GM21737 (cell line): ENCODE measurements around the gene NBPF1.
"Not testable (repeated sequence)": the region's sequence is repeated elsewhere in the genome, so short reads cannot be mapped to it uniquely, and the experiment has no call there.

Experiments used
- ATAC-seq: cut with Tn5 transposase; IDR thresholded peaks from one replicate; pipeline ENCODE4 v1.9.1; 2021; ENCODE audit warnings: mild to moderate bottlenecking, moderate library complexity; ENCODE audit not compliant: unreplicated experiment

Gene NBPF1

DNA sequence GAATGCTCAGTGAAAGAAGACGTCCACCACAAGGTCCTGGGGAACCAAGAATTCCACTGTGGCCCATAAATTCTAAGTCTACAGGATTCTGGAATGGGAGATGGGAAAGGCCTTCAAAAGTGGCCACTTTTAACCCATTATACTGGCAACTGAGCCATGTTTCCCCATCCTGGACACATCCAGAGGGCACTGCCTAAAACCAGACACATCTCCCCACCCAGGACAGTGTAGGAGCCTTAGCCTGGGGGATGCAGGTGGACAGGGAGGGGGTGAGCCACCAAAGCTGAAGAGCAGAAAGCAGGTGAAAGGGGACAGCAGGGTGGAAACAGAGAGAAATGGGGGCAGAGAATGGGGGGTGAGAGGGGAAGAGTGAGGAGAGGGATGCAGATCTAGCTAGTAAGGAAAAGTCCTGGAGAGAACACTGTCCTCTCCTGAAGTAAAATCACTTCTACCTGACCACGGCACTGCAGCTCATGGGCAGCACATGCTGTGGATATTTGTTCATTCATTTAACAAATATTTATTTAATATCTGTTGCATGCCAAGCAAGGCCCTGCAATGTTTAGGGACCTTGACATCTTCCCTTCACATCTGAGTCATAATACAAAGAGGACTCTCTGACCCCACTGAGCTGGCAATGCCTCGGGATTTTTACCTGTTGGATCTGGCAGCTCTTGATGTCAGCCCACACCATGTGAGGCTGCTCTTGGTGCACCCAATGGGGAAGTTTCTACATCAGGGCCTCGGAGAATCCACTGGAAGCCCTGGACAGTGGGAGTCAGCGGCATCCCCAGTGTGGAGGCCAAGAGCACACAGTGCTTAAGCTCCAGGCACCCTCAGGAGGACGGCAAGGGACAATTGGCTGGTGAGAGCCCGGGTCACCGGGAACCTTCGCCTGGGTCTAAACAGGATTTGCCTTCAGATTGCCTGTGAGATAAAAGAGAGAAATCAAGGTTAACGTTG lies 5.2 kb downstream of the NBPF1 start:
- not testable (repeated sequence) for ATAC-seq

DNA sequence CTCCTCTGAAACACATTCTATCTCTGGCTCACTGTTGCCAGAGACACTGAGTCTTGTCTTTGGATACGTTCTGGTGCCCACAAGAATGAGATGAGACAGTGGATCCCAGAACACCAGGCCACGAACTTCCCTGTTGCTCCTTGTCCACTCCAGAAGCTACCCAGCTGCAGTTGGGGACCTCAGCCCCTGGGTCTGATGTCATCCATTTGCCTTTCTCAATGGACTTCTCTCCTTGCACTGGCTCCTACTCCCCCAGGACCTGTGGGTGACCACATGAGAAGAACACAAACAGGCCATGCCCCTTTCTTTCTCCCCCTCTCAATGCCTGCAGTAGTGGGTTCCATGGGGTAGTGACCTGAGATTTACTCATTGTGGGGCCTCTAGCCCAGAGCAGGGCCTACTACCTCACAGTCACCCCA lies 5.9 kb downstream of the NBPF1 start:
- no peak for ATAC-seq

DNA sequence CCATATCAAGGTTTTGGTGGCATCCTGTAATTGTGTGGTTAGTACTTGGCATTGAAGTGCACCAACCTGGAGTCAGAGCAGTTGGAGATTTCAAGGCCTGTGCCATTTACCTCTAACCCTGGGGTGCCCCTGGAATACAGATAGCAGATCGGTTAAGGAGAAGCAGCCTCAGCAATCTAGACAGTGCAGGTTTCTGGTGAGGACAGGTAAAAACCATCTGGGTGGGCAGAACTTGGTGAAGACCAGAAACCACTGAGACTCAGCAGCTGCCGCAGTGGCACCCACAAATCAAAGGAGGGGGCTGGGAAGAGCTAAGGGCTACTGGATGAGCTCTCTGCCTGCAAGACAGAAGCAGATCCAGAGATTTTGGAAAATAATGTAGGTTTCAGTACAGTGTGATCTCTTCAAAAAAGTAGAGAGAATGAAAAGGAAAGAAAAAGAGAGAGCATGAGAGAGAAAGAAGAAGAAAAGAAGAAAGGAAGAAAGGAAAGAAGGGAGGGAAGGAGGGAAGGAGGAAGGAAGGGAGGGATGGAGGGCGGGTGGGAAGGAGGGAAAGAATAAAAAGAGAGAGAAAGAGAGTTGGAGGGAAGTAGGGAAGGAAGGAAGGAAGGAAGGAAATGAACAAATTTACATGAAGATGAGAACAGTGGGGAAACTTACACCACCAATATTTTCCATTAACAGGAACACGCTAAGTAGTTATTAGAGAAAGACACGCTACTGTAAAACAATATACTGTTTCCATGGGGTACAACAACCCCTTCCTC lies 6.5 kb downstream of the NBPF1 start:
- ATAC-seq = not testable (repeated sequence)

DNA sequence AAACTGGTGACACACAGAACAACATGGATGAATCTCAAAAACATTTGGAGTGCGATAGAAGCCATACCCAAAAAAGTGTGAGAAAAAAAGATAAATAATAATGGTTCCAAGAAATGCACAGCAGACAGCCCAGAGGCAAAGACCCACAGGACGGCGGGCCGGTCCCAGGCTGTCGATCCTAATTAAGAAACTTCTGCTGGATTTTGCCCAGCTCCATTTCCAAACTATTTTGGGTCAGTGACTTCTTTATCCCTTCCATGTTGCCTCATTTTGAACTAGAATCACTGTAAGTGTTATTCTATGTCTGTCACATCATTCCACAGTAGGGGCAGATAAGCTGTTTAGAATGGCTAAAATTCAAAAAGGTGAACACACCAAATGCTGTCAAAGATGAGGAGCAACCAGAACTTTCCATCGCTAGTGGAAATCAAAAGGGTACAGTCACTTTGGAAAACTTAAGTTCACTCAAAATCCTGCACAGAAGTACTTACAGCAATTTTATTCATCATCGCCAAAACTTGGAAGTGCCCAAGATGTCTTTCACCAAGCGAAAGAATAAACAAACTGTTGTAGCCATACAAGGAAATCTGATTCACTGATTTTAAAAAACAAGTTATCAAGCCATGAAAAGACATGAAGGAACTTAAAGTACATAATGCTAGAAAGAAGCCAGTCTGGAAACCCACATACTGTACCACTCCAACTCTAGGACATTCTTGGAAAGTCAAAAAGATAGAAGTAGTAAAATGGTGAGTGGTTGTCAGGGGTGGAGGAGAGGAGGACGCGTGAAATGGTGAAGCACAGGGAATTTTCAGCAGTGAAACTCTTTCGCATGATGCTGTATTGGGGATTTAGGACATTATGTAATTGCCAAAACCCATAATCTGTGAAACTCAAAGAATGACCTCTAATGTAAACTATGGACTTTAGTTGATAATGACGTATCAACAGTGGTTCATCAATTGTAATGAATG lies 7.5 kb downstream of the NBPF1 start:
- ATAC-seq = no peak

DNA sequence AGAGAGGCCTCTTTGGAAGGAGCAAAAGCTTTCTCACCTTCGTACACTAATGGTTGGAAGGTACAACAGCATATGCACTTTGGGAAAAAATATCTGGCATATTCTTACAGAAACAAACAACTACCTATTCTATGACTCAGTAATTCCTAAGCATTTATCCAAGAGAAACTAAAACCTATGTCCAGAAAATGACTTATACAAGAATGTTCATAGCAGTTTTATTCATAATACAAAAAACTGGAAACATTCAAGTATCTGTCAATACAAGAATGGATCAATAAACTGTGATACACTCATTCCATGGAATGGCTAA lies 8.2 kb downstream of the NBPF1 start:
- ATAC-seq = no peak

DNA sequence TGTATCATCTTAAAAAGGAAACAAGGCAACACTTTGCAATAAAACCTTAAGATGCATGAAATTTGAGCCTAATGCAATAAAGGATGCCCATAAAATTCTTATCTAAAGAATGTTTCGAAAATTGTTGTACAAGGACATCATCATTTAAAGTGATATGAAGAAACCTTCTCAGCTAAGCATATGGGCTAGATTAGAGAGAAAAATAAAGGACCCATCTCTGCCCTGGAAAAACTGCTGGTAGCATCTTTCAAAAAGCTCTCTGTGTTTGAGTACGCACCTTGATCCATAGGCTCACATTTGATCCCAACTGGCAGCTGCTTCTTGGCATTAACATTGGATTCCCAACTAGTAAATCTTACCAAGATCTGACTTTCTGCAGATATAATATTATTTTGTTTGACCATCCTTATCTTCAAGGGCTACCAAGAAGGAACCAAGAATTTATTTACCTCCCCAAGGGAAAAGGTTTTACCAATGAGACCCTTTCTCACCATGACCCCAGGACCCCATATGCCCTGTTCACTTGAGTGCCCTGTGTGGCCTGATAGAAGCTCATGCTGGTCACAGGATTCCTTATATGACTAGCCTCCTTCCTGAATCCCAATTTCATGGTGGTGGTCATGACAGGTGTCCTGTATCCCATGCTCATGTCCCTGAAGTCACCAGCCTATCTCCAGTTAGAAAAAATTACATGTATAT lies 8.7 kb downstream of the NBPF1 start:
- ATAC-seq = not testable (repeated sequence)

DNA sequence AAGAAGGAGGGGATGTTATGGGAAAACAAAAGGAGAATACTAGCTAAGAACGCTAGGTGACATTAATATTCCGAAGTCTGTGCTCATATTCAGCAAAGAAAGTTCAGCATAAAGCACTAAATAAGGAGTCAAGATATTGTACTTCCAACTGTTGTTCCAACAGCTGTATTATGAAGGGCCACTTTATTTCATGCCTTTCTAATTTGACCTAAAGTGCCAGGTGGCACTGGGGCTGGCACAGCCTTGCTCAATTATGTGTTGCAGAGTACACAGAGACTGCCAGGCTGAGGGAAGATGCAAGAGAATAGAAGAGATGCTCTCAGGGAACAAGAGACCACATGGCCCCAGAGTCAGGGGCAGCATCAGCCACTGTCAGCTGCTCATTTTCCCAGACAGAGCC lies 9.7 kb downstream of the NBPF1 start:
- not testable (repeated sequence) for ATAC-seq

DNA sequence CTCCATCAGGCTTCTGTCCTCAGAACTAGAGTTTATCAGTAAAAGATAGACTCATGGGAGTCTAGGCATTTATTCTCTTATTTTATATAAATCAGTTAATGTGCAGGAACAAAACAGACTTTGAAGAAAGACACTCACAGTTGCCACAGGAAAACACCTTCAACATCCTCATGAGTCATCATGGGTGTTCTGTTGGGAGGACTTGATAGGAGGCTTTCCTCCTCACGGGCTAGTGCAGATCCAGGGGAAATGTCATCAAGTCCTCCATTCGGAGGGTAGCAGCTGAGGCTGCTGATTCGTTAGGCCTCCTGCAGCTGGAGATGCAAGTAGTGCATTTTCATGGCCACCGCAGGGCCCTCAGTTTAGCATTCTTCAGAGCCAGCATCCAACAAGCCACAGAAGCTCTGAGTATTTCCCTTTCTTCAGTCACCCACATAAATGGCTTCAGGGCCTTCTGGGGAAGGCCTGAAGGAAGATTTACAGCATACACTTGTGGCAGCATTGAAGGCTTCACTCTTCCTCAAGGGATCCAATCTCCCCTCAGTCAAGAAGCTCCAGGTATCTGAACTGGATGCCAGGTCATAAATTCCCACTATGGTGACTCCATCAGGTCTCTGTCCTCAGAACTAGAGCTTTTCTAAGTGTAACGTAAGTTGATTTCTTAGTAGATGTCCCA lies 10.9 kb downstream of the NBPF1 start:
- ATAC-seq = not testable (repeated sequence)

DNA sequence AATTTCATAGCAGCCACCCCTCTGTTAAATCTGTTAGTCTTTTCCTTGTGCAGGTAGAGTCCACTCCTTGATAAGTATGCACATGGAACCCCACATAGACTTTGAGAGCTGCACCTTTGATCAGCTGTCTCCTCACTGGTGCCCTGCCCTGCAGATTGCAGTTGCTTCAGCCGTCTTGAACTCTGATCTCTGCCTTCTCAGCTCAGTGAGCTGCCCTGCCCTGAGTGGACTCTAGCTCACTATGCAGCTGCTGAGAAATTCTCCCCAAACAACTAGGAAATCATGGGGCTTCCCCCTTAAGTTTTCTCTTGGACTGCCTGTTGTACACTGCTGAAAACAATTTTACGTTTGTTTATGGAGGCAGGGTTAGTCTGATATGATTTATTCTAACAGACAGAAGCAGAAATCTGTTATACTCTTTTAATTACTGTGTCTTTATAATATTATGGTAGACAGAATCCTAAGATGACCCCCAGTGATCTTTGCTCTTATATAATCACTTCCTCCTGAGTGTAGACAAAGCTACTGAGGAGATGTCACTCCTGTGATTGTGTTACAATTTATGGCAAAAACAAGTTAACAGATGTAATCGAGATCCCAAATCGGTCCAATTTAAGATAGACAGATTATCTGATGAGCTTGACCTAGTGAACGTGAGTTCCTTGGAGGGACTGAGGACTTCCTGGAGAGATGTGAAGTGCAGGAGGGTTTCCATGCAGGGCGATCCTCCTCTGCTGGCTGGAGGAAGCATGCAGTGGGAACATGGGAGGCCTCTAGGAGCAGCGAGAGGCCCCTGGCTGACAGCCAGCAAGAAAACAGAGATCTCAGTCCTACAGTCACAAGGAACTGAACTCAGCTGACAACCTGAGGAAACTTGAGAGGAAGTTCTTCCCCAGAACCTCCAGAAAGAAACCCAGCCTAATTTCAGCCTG lies 12.2 kb downstream of the NBPF1 start:
- ATAC-seq = not testable (repeated sequence)

DNA sequence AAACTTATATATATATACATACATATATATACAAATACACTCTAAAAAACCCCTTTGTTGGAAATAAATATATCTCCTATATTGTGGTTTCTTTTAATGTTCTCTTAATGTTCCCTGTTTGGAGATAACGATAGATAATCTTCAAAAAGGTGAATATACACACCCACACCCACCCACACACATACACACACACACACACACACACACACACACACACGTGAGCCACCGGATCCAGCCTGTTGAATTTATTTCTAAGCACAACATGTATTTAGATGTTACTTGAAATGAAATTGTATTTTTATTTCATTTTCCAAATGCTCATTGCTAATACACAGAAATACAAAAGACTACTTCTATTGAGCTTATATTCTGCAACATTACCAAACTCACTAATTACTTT lies 14.0 kb downstream of the NBPF1 start:
- ATAC-seq = not testable (repeated sequence)

DNA sequence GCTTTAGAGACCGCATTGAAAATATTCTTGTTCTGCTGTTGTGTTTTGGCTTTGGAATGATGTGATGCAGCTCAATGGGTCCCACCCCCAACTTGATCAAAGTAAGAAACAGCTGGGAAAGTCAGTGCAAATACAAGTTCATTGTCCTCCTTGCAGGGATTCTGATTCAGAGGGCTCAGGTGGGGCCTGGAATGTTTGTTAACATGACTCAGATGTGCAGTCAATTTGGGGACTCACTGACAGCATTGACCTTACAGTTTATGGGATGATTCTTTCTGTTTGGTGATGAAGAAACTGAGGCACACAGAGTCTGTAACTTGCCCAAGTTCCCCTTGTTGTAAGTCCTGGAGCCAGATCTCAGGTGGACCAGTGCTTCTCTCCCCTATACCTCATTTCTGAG lies 18.1 kb downstream of the NBPF1 start:
- not testable (repeated sequence) for ATAC-seq

DNA sequence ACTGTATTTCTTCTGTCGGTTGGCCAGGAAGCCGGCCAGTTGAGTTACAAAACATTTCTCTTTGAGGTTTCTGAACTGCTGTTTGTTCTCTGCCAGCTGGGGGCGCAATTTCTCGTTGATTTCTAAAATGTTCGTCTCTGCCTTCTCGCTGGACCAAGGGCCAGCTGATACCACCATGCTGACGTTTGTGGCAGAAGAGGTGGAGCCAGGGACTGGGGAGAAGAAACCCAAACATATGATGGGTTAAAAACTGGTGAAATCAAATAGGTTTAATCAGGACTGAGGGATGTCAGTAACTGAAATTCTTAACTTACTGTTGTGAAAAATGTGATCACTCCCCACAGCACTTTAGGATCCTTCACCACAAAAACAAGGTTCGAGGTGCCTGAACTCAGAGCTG lies 21.5 kb downstream of the NBPF1 start:
- not testable (repeated sequence) for ATAC-seq

DNA sequence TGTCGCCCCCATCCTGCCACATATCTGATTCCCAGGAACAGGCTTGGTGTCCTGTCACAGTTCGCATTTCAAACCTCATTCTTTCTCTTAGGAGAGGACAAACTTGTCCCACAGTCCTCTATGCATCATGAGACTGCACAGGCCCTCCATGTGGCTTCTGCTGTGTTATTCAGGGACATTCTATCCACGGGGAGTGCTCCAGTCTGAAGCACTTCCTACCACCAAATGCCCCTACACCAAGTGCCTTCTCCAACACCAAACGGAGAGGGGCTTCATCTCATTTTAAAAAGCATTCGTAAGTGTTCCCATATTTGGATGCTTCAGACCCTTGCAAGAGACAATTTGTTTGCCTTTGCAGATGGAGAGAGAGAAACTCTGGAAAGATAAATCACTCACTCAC lies 25.3 kb downstream of the NBPF1 start:
- not testable (repeated sequence) for ATAC-seq

DNA sequence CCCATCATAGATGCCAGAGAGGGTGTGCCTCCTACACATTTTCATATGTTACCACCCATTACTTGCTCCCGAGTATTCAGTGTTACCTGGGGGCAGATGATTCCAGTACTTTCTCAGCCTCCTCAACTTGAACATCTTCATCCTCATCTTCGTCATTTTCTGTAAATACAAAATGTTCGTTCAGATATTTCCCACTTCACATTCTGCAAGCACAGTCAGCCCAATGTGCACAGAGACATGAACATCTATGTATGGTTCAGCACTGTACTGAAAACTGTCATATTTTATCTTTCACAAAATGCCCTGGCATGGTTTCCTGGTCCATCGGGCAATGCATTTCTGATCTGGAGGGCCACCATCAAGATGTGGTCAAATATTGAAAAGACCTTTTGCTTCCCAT lies 25.7 kb downstream of the NBPF1 start:
- not testable (repeated sequence) for ATAC-seq

DNA sequence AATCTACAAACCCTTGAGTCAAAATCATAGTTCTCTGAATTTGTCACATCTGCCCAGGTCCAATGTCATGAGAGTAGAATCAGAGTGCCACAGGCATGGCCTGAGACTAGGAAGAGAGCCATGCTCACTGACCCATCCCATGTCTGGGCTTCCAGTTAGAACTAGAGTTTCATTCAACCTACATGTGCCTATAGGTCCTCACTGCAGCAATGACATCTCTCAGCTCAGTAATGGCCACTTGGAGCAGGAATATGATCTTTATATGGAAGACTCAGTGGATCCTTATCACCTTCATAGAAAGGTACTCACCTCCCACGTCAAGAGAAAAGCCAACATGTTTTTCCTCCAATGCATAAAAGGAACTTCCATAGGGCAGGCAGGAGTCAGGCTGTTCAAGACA lies 48.0 kb downstream of the NBPF1 start:
- ATAC-seq = not testable (repeated sequence)

DNA sequence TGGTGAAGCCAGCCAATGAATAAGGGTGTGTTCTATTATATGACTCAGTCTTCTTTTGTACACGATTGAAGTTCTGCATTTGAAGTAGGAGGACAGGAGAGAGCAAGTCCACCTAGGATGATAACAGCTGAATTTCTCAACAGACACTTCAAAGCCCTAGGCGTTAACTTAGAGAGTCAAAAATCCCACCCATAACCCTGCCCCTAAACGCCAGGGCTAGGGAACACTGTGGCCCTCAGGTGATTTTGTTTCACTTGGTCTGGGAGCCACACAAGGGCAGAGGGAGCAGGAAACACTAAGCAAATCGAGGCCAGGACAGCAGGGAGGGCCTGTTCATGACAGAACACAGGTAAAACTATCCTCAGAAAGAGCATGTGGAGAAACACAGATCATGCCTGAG lies 52.3 kb downstream of the NBPF1 start:
- not testable (repeated sequence) for ATAC-seq

DNA sequence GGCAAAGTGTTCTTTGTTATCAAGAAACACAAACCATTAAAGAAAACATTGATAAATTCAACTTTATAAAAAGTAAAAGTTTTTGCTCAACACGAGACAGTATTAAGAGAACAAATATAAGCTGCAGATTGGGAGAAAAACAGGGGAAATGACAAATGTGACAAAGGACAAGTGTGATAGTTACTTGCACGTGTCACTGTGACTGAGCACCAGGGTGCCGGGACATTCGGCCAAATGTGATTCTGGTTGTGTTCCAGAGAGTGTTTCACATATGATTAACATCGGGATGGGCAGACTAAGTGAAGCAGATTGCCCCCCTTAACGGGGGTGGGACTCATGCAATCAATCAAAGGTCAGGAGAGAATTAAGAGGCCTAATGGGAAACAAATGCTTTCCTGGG lies 52.9 kb downstream of the NBPF1 start:
- not testable (repeated sequence) for ATAC-seq

DNA sequence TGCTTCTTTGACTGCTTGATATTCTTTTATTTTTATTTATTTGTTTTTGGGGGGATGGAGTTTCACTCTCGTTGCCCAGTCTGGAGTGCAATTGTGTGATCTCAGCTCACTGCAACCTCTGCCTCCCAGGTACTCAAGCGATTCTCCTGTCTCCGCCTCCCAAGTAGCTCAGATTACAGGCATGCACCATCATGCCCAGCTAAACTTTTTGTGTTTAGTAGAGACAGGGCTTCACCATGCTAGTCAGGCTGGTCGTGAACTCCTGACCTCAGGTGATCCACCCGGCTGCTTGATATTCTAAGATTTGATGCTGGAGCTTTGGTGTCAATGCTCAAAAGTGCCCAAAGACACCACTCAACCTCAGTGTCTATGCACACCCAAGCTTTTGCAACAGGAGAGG lies 53.7 kb downstream of the NBPF1 start:
- ATAC-seq = not testable (repeated sequence)

DNA sequence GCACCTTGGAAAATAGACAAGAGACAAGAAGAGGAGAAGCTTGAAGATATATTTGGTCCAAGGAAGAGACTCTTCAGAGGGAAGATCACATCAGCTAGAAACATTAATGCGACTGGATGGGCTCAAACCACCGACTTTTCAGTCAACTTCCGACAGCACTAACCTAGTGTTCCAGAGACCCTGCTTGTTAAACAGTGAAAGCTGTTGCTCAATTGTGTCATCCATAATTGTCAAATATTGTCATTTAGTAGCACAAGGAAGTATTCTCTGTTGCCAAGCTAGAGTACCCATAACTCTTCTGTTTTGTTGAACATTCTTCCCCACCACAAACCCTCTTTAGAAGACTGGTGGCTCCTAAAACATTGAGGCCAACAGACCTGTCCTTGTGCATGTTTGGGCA lies 56.3 kb downstream of the NBPF1 start:
- not testable (repeated sequence) for ATAC-seq
